ENCODE data around the gene CELF6. TPM values are rescaled to one million over a fixed set of nuclear protein-coding genes. Genes with fewer than 3 reads are reported as not detected.
A peak's percentile ranks its signal among the peaks of the same experiment; 100 is the strongest.

Gene CELF6
- total RNA-seq, 1 donor: 0.36 TPM

DNA sequence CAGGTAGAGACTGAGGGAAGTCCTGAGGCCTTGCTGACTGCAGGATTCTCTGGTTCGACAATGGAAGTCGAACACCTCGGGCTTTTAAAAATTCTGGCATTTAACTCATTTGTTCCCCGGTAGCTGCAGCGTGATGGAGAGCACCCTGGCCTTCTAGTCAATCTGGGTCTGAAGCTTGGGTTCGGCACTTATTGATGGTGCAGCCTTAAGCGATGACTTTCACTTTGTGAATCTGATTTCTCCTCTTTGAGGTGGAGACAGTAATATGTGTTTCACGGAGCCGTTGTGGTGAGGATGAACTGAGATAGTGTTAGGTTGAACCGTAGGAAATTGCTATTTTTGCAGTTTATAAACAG, 47.0 kb downstream of the CELF6 start:
- TF ChIP-seq, protein P1, sequence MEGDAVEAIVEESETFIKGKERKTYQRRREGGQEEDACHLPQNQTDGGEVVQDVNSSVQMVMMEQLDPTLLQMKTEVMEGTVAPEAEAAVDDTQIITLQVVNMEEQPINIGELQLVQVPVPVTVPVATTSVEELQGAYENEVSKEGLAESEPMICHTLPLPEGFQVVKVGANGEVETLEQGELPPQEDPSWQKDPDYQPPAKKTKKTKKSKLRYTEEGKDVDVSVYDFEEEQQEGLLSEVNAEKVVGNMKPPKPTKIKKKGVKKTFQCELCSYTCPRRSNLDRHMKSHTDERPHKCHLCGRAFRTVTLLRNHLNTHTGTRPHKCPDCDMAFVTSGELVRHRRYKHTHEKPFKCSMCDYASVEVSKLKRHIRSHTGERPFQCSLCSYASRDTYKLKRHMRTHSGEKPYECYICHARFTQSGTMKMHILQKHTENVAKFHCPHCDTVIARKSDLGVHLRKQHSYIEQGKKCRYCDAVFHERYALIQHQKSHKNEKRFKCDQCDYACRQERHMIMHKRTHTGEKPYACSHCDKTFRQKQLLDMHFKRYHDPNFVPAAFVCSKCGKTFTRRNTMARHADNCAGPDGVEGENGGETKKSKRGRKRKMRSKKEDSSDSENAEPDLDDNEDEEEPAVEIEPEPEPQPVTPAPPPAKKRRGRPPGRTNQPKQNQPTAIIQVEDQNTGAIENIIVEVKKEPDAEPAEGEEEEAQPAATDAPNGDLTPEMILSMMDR (IDR thresholded peaks at IDR 0.05; ENCODE audit: extremely low read depth, low read depth, low read length): no peak
- H3K4me2 ChIP-seq (ENCODE audit: insufficient read depth, low read length): peak overlapping the region; percentile 78
- peaks cover 2% of the 10 kb centered on the region for H4K20me1 ChIP-seq (ENCODE audit: insufficient read depth, low read length)
- H3K4me3 ChIP-seq (ENCODE audit: insufficient read depth, low read length): peak overlapping the region; percentile 80
- H3K9me3 ChIP-seq (ENCODE audit: low read depth, low read length): no peaks in the 10 kb centered on the region
- no peak for DNase-seq (ENCODE audit: insufficient read length, low spot score, missing footprints)
- peak overlapping the region; percentile 53 for H3K27ac ChIP-seq (ENCODE audit: low read depth, low read length)
- H2AFZ ChIP-seq (ENCODE audit: low read length): peak overlapping the region; percentile 91
- H3K36me3 ChIP-seq (ENCODE audit: insufficient read depth, low read length): peaks cover 7% of the 10 kb centered on the region
- no peaks in the 10 kb centered on the region for H3K27me3 ChIP-seq (ENCODE audit: insufficient read depth, low read length)
- H3K79me2 ChIP-seq (ENCODE audit: insufficient read depth, low read length): peaks cover 40% of the 10 kb centered on the region
- peaks cover 21% of the 10 kb centered on the region for H3K4me1 ChIP-seq (ENCODE audit: insufficient read depth, low read length)

DNA sequence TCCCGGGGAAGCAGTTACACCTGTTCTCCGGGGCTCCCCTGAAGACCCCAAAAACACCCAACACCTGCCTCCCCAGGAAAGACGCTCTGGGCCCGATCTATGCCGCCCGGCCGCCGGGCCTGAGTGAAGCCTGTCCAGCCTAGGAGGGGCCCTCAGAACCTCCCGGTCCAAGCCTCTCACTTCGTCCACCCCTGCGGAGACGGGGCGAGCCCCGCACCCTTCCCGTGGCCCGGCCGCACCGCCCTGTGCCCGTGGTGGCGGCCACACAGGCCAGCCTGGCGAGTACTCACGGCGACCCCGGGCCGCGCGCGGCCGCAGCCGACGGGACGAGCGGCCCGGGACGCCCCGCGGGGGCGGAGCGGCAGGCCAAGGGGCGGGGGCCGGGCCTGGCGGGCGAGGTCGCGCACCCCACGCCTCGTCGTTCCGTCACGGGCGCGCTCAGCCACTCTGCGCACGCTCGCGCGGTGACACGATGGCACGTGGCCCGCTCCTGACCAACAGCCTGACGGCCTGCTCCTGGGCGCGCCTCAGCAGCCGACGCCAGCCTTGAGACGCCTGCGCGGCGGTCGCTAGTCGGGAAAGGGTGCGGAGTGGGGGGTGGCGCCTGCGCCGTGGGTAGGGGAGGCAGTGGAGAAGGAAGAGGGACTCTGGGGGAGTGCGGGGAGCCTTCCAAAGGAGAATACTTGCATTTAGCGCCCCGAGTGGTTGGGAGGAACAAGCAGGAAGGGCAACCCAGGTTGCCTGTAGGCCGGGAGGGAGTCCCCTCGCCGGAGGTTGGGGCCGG, 47.6 kb downstream of the CELF6 start, which contains the start of gene PARP6:
Gene PARP6, minus strand, starts transcription at position 342 of the 784 bp plus-strand sequence. CDS start 5,077 bp downstream, outside the sequence.
- Histone ChIP-seq H3K27me3 (ENCODE audit: insufficient read depth, low read length) (no peaks in the 10 kb centered on the region), H3K9me3 (ENCODE audit: low read depth, low read length) (no peaks in the 10 kb centered on the region), H3K27ac (ENCODE audit: low read depth, low read length) (peak within 1 kb of the TSS; percentile 81), H3K4me3 (ENCODE audit: insufficient read depth, low read length) (peak within 1 kb of the TSS; percentile 80), H3K79me2 (ENCODE audit: insufficient read depth, low read length) (peaks cover 40% of the 10 kb centered on the region), H4K20me1 (ENCODE audit: insufficient read depth, low read length) (peaks cover 2% of the 10 kb centered on the region), H3K36me3 (ENCODE audit: insufficient read depth, low read length) (peaks cover 11% of the 10 kb centered on the region), H3K4me1 (ENCODE audit: insufficient read depth, low read length) (peaks cover 21% of the 10 kb centered on the region), H3K4me2 (ENCODE audit: insufficient read depth, low read length) (peak within 1 kb of the TSS; percentile 91), H2AFZ (ENCODE audit: low read length) (peak within 1 kb of the TSS; percentile 91)
- DNase-seq (ENCODE audit: insufficient read length, low spot score, missing footprints): peak; percentile 100
- TF ChIP-seq, protein P1 (IDR thresholded peaks at IDR 0.05; ENCODE audit: extremely low read depth, low read depth, low read length): peak; percentile 67

DNA sequence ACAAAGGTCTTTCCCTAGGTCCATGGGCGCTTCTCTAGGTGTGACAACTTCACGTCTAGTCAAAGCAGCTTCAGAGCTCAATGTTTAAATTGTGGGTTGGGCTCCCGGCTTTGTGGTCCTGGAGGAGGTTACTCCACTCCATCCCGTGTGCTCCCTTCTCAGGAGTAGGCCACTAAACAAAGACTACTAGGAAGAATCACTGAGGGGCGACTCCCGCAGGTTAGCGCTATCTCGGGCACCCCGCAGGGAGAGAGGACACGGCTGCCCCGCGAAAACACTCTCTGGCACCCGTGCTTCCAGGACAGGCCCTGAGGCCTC, 48.1 kb downstream of the CELF6 start:
- peak overlapping the region; percentile 81 for H3K27ac ChIP-seq (ENCODE audit: low read depth, low read length)
- TF ChIP-seq, protein P1 (IDR thresholded peaks at IDR 0.05; ENCODE audit: extremely low read depth, low read depth, low read length): no peak
- peak overlapping the region; percentile 91 for H3K4me2 ChIP-seq (ENCODE audit: insufficient read depth, low read length)
- peak; percentile 77 for DNase-seq (ENCODE audit: insufficient read length, low spot score, missing footprints)
- H3K36me3 ChIP-seq (ENCODE audit: insufficient read depth, low read length): peaks cover 16% of the 10 kb centered on the region
- peak overlapping the region; percentile 65 for H2AFZ ChIP-seq (ENCODE audit: low read length)
- H3K79me2 ChIP-seq (ENCODE audit: insufficient read depth, low read length): peaks cover 40% of the 10 kb centered on the region
- H3K4me3 ChIP-seq (ENCODE audit: insufficient read depth, low read length): peak overlapping the region; percentile 80
- peaks cover 21% of the 10 kb centered on the region for H3K4me1 ChIP-seq (ENCODE audit: insufficient read depth, low read length)
- peaks cover 4% of the 10 kb centered on the region for H4K20me1 ChIP-seq (ENCODE audit: insufficient read depth, low read length)
- H3K27me3 ChIP-seq (ENCODE audit: insufficient read depth, low read length): no peaks in the 10 kb centered on the region
- no peaks in the 10 kb centered on the region for H3K9me3 ChIP-seq (ENCODE audit: low read depth, low read length)

DNA sequence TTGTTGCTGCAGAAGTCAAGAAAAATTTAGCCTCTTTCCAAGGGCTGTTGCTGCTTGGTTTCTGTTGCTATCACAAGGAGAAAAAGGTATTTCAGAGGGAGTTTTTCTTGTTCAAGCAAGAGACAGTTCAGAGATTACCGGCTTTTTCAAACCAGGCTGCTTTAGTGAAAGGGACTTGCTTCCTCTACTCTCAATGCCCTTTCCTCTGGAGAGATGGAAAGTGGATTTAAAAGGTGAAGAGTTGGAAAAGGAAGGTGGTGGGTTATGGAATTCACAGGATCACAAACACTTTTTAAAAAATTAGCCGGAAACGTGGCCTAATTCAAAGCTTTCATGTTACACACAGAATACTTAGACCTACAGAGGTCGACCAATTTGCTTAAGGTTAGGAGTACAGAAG, 48.7 kb downstream of the CELF6 start:
- Histone ChIP-seq H3K9me3 (ENCODE audit: low read depth, low read length) (no peaks in the 10 kb centered on the region), H3K4me3 (ENCODE audit: insufficient read depth, low read length) (peak overlapping the region; percentile 80), H3K27me3 (ENCODE audit: insufficient read depth, low read length) (no peaks in the 10 kb centered on the region), H3K4me1 (ENCODE audit: insufficient read depth, low read length) (peaks cover 21% of the 10 kb centered on the region), H3K27ac (ENCODE audit: low read depth, low read length) (peak overlapping the region; percentile 81), H3K4me2 (ENCODE audit: insufficient read depth, low read length) (peak overlapping the region; percentile 91), H4K20me1 (ENCODE audit: insufficient read depth, low read length) (peaks cover 4% of the 10 kb centered on the region), H3K79me2 (ENCODE audit: insufficient read depth, low read length) (peaks cover 40% of the 10 kb centered on the region), H3K36me3 (ENCODE audit: insufficient read depth, low read length) (peaks cover 23% of the 10 kb centered on the region), H2AFZ (ENCODE audit: low read length) (no peak overlapping the region)
- DNase-seq (ENCODE audit: insufficient read length, low spot score, missing footprints): no peak
- TF ChIP-seq, protein P1 (IDR thresholded peaks at IDR 0.05; ENCODE audit: extremely low read depth, low read depth, low read length): no peak
